ENCODE results near the gene VASN.
"Not testable (repeated sequence)": the region's sequence is repeated elsewhere in the genome, so short reads cannot be mapped to it uniquely, and the experiment has no call there.

The VASN gene

GRCh38 chr16:4341250-4341649 lies 30.4 kb upstream of the VASN start:
- DNase-seq (ENCODE audit: extremely low spot score) = no peak
- POLR2A ChIA-PET = interaction anchor here (2.9 kb wide), 1 partner anchor 9 kb away, joined by 9 read pairs; the partner anchor contains the start of gene PAM16
- CTCF ChIA-PET = interaction anchor here (1.9 kb wide), 1 partner anchor 53 kb away, joined by 5 read pairs; no protein-coding TSS in a partner anchor
- TF ChIP-seq ARNT (IDR thresholded peaks at IDR 0.05) = no peak
- TF ChIP-seq LEF1 (IDR thresholded peaks at IDR 0.05; ENCODE audit: borderline replicate concordance) = no peak
- TF ChIP-seq SP1 (IDR thresholded peaks at IDR 0.05) = no peak
- TF ChIP-seq SUZ12 (IDR thresholded peaks at IDR 0.05) = no peak
- TF ChIP-seq CTBP1 (IDR thresholded peaks at IDR 0.05; ENCODE audit: borderline replicate concordance) = no peak
- no peak for TF ChIP-seq NFRKB (IDR thresholded peaks at IDR 0.05)
- TF ChIP-seq TARDBP (IDR thresholded peaks at IDR 0.05) = no peak
- TF ChIP-seq ELF4 (IDR thresholded peaks at IDR 0.05) = no peak
- TF ChIP-seq BHLHE40 (IDR thresholded peaks at IDR 0.05; ENCODE audit: borderline replicate concordance) = no peak
- TF ChIP-seq L3MBTL2 (conservative IDR thresholded peaks at IDR 0.05) = no peak
- no peak for TF ChIP-seq FOXA1 (IDR thresholded peaks at IDR 0.05)
- TF ChIP-seq FOXM1 (IDR thresholded peaks at IDR 0.05; ENCODE audit: borderline replicate concordance) = no peak
- TF ChIP-seq PKNOX1 (IDR thresholded peaks at IDR 0.05) = no peak
- no peak for TF ChIP-seq FOXK2 (IDR thresholded peaks at IDR 0.05)
- no peak for TF ChIP-seq ZNF384 (IDR thresholded peaks at IDR 0.05)
- no peak for TF ChIP-seq HDGF (IDR thresholded peaks at IDR 0.05; ENCODE audit: borderline replicate concordance)

- TF ChIP-seq BHLHE40 (IDR thresholded peaks at IDR 0.05; ENCODE audit: borderline replicate concordance) (no peak), NFRKB (IDR thresholded peaks at IDR 0.05) (no peak), FOXK2 (IDR thresholded peaks at IDR 0.05) (no peak), HDGF (IDR thresholded peaks at IDR 0.05; ENCODE audit: borderline replicate concordance) (no peak), FOXM1 (IDR thresholded peaks at IDR 0.05; ENCODE audit: borderline replicate concordance) (no peak), CTBP1 (IDR thresholded peaks at IDR 0.05; ENCODE audit: borderline replicate concordance) (no peak), TARDBP (IDR thresholded peaks at IDR 0.05) (no peak), FOXA1 (IDR thresholded peaks at IDR 0.05) (no peak)
- DNase-seq (ENCODE audit: extremely low spot score) = no peak
- CTCF ChIA-PET = interaction anchor here (0.9 kb wide), 1 partner anchor 46 kb away, joined by 3 read pairs; no protein-coding TSS in a partner anchor
- POLR2A ChIA-PET = interaction anchor here (0.6 kb wide), 1 partner anchor 74 kb away, joined by 3 read pairs; no protein-coding TSS in a partner anchor
Observed at GRCh38 chr16:4342866-4343744, 28.5 kb upstream of the VASN start.

DNA sequence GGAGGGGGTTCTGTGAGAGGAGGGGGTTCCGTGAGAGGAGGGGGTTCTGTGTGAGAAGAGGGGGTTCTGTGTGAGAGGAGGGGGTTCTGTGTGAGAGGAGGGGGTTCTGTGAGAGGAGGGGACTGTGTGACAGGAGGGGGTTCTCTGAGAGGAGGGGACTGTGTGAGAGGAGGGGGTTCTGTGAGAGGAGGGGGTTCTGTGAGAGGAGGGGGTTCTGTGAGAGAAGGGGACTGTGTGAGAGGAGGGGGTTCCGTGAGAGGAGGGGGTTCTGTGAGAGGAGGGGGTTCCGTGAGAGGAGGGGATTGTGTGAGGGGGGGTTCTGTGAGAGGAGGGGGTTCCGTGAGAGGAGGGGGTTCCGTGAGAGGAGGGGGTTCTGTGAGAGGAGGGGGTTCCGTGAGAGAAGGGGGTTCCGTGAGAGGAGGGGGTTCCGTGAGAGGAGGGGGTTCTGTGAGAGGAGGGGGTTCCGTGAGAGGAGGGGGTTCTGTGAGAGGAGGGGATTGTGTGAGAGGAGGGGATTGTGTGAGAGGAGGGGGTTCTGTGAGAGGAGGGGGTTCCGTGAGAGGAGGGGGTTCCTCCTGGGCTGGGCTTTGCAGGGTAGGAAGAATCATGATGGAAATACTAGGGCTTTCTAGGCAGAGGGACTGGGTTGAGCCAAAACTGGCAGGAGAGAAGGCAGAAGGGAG lies 27.2 kb upstream of the VASN start:
- DNase-seq (ENCODE audit: extremely low spot score); CTCF ChIA-PET; POLR2A ChIA-PET: not testable (repeated sequence)

GRCh38 chr16:4344983-4345835 lies 26.4 kb upstream of the VASN start:
- CTCF ChIA-PET = no interaction called here
- POLR2A ChIA-PET = no interaction called here
- TF ChIP-seq ARNT (IDR thresholded peaks at IDR 0.05) (no peak), NFRKB (IDR thresholded peaks at IDR 0.05) (no peak), FOXM1 (IDR thresholded peaks at IDR 0.05; ENCODE audit: borderline replicate concordance) (no peak), HDGF (IDR thresholded peaks at IDR 0.05; ENCODE audit: borderline replicate concordance) (no peak), LEF1 (IDR thresholded peaks at IDR 0.05; ENCODE audit: borderline replicate concordance) (no peak), SP1 (IDR thresholded peaks at IDR 0.05) (no peak), SUZ12 (IDR thresholded peaks at IDR 0.05) (no peak), ZNF384 (IDR thresholded peaks at IDR 0.05) (no peak), TARDBP (IDR thresholded peaks at IDR 0.05) (no peak), CTBP1 (IDR thresholded peaks at IDR 0.05; ENCODE audit: borderline replicate concordance) (no peak), FOXK2 (IDR thresholded peaks at IDR 0.05) (no peak), L3MBTL2 (conservative IDR thresholded peaks at IDR 0.05) (no peak), PKNOX1 (IDR thresholded peaks at IDR 0.05) (no peak), FOXA1 (IDR thresholded peaks at IDR 0.05) (no peak), BHLHE40 (IDR thresholded peaks at IDR 0.05; ENCODE audit: borderline replicate concordance) (no peak), ELF4 (IDR thresholded peaks at IDR 0.05) (no peak)
- DNase-seq (ENCODE audit: extremely low spot score) = no peak

DNA sequence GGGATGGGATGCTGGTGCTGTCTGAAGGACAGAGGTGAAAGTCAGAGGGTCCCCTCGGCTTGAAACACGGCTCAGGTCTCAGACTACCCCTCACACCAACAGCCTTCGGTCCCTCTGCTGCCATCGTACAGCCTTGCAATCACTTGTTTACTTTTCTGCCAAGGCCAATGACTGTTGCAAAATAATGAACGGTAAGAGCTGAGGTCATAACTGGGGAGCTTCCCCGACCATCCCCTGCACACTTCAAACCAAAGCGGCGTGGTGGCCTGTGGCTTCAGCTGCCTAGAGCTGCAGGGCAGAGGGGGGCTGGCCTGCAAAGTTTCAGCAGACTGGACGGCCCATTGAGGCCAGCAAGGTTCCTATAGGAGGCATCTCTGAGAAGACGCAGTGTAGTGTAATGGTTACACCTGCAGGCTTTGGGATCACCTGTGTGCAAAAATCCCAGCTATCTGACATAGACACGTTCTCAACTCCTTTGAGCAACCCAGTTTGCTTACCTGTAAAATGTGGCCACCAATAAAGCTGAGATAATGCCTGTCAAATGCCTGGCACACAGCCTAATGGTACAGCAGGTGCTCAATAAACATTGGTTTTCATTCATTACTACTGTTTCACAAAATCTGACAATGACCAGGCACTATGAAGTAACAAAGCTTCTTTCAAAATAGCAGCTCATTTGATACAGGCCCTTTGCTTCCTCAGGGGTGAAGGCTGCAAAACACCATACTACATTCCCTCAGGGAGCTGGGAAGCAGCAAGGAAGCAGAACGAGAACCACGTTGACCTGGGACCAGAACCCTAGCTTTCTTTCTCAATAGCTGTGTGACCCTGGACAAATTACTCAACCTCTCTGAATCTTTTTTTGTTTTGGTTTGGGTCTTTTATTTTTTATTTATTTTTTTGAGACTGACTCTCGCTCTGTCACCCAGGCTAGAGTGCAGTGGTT lies 25.5 kb upstream of the VASN start:
- CTCF ChIA-PET = interaction anchor here (0.5 kb wide), 1 partner anchor 63 kb away, joined by 3 read pairs; no protein-coding TSS in a partner anchor
- no peak for DNase-seq (ENCODE audit: extremely low spot score)
- TF ChIP-seq LEF1 (IDR thresholded peaks at IDR 0.05; ENCODE audit: borderline replicate concordance) (no peak), PKNOX1 (IDR thresholded peaks at IDR 0.05) (no peak), HDGF (IDR thresholded peaks at IDR 0.05; ENCODE audit: borderline replicate concordance) (no peak), BHLHE40 (IDR thresholded peaks at IDR 0.05; ENCODE audit: borderline replicate concordance) (no peak), NFRKB (IDR thresholded peaks at IDR 0.05) (no peak), L3MBTL2 (conservative IDR thresholded peaks at IDR 0.05) (no peak), ARNT (IDR thresholded peaks at IDR 0.05) (no peak), SP1 (IDR thresholded peaks at IDR 0.05) (no peak), FOXM1 (IDR thresholded peaks at IDR 0.05; ENCODE audit: borderline replicate concordance) (no peak), FOXK2 (IDR thresholded peaks at IDR 0.05) (no peak), ELF4 (IDR thresholded peaks at IDR 0.05) (no peak), FOXA1 (IDR thresholded peaks at IDR 0.05) (no peak)
- POLR2A ChIA-PET = interaction anchor here (0.9 kb wide), 1 partner anchor 230 kb away, joined by 3 read pairs; the partner anchor contains the start of gene ADCY9
